Glomerular visceral epithelial cell (primary cell): ENCODE measurements around the gene NAP1L4.

Experiments
- DNase-seq: peaks from one replicate; pipeline ENCODE4 v3.0.0-alpha.2; 2016; ENCODE audit errors: extremely low spot score

Gene NAP1L4

GRCh38 chr11:2923446-2924375 is 68.4 kb downstream of the NAP1L4 start:
- no peak for DNase-seq

GRCh38 chr11:2922655-2923054 is 69.5 kb downstream of the NAP1L4 start:
- DNase-seq, result no peak

DNA sequence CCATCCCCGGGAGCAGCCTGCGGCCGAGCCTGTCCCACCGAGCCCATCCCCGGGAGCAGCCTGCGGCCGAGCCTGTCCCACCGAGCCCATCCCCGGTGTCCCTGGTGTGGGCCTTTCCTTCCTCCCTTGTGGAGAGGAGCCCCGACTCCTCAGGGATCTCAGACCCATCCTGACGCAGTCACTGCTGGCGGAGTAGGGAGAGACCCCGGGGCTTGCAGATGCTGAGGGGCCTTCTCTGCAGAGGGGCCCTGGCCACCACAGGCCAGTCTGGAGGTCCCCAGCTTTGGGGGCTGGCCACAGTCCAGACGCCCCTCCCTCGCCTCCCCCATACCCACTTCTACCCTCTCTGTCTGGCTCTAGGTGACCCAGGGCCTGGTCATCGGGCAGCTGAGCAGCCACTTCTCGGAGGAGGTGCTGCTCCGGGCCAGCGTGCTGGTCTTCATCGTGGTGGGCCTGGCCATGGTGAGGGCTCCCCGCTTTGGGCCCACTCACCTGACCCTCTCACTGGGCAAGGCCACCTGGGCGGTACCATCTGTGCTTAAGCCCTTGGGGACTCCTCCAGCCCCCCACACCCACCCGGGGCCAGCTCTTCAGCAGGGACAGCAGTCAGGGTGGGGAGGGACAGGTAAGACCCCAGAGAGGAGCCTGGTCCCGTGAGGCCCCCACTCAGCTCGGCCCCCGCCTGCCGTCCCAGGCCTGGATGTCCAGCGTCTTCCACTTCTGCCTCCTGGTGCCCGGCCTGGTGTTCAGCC is 70.2 kb downstream of the NAP1L4 start:
- DNase-seq, result no peak

DNA sequence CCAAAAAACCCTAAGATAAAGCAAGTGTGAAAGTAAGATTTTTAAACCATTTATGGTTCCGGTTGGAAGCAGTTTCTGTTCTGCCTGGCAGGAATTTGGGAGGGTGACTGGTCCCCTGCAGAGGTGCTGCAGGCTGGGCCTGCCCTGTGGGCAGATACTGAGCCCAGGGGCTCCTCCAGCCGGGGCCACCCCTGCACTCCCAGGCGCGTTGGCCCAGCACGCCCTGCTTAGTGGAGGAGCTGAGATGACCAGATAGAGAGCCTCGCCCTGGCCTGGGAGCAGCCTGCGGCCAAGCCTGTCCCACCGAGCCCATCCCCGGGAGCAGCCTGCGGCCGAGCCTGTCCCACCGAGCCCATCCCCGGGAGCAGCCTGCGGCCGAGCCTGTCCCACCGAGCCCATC is 70.9 kb downstream of the NAP1L4 start:
- DNase-seq, result no peak

GRCh38 chr11:2920343-2920742 is 71.8 kb downstream of the NAP1L4 start:
- no peak for DNase-seq

DNA sequence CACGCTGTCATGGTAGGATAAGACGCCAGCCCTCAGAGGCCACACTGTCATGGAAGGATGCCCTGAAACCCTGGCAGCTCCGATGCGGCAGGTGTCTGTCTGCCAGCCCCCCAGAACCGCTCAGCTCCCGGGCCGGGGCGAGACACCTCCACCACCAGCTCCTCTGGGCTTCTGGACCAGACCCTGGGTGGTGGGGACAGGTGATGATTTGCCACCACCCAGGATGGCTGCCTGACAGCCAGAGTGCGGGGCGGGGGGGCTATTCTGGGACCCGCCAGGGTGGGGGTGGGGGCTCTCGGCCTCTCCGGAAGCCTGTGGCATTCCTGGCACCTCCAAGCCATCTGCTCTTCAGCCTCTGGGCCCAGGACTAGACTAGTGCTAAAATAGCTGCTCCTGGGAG is 72.3 kb downstream of the NAP1L4 start:
- DNase-seq, result no peak

DNA sequence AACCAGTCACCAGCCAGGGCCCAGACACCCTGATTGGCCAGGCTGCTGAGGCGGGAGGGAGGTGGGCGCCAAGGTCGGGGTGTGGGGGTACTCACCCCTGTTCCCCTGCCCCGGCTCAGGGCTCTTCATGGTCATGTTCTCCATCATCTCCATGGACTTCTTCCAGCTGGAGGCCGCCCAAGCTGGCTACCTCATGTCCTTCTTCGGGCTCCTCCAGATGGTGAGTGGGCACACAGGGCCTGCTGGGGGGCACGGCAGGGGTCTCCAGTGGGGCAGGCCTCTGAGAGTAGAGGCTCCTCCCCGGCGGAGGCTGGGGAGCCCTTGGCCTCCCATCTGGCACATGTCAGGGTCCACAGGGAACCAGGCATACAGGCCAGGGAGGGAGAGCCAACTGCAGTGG is 72.9 kb downstream of the NAP1L4 start:
- no peak for DNase-seq

DNA sequence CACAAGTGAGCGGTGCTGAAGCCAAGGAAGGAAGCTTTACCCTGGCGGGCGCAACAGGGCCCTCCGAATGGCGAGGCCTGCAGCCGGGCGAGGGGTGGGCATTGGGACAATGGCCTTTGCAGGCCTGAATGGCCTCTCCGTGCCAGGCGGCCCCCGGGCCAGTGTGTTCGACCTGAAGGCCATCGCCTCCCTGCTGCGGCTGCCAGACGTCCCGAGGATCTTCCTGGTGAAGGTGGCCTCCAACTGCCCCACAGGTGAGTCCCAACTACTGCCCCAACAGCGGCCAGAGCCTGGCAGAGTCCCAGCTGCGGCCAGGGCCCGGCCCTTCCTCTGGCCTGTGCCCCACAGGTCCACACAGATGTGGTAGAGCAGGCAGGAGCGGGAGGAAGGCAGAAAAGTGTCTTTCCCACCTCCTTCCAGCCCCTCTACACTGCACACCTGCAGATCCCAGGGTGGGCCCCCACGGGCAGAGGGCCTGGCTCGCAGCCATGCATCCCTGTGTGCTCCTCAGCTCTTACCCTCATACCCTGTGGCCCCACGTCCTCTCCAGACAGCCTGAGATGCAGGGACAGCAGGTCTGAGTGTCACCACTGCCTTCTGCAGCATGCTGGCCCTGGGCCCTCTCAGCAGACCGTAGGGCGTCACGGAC is 74.2 kb downstream of the NAP1L4 start:
- DNase-seq, result no peak

GRCh38 chr11:2916892-2917645 is 75.1 kb downstream of the NAP1L4 start:
- no peak for DNase-seq

GRCh38 chr11:2916114-2916891 is 75.8 kb downstream of the NAP1L4 start:
- no peak for DNase-seq

DNA sequence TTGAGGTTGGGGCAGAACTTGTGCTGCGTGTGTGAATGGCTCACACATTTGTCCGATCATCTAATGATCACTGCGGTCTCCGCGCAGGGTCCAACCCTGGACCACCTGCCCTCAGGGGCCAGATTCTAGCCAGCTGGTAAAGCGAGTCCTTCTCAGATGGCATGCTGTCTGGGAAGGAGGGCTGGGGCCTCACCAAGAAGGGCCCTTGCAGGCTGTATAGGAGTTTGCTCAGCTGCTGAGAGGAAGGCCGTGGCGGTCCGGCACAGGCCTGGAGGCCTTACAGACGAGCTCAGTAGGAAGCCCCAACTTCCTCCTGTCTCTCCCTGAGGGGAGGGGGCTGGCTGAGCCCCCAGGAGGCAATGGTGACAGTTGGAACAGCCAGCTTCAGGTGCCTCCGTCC is 76.7 kb downstream of the NAP1L4 start:
- no peak for DNase-seq

DNA sequence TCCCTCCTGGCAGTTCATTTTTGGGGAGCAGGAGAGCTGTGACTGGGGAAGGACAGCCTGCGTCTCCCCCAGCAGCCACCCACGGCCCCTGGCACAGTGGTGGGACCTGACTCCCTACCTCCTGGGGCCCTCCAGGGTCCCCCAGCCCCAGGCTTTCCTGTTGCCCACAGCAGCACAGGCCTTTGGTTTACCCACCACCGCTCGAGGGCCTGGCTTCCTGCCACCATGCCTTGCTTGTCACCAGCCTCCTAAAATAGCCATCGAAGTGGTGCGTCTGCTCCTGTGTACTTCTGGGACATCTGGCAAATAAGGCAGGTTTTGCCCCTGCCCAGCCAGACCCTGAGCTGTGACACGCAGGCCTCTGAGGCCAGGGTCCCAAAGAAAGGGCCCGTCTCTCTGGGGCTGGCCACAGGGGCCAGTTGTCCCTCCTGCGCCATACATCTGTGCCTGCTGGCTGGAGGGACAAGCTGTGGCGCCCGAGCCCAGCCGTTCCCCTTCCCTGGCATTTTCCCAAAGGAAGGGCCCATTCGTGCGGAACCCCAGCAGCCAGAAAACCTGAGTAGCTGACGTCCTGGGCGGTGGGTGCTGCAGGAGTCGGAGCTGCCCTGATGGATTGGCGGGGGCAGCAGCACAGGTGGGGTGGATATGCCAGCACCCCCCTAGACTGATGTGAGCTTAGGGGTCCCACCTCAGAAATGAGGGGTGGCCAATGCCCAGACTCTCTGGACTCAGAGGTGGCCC is 77.5 kb downstream of the NAP1L4 start:
- DNase-seq, result no peak

GRCh38 chr11:2913776-2914175 is 78.4 kb downstream of the NAP1L4 start:
- DNase-seq, result no peak

GRCh38 chr11:2913019-2913431 is 79.1 kb downstream of the NAP1L4 start:
- DNase-seq, result peak; percentile 36

DNA sequence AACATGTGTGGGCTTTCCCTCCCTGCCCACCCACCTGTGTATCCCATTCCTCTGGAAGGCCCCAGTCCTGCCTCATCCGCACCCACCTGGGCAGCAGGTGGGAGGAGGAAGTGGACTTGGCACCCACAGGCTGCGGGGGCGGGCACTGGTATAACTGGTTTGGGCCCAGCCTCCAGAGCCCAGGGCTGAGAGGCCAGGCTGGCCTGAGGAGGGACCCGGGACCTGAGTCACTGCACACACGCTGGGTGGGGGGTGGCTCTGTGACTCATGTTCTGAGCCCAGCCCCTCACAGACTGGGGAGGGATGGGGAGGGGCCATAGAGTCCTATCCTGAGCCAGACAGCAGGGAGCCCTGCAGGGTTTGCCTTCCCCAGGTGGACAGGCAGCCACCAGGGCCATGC is 79.6 kb downstream of the NAP1L4 start:
- peak; percentile 88 for DNase-seq

DNA sequence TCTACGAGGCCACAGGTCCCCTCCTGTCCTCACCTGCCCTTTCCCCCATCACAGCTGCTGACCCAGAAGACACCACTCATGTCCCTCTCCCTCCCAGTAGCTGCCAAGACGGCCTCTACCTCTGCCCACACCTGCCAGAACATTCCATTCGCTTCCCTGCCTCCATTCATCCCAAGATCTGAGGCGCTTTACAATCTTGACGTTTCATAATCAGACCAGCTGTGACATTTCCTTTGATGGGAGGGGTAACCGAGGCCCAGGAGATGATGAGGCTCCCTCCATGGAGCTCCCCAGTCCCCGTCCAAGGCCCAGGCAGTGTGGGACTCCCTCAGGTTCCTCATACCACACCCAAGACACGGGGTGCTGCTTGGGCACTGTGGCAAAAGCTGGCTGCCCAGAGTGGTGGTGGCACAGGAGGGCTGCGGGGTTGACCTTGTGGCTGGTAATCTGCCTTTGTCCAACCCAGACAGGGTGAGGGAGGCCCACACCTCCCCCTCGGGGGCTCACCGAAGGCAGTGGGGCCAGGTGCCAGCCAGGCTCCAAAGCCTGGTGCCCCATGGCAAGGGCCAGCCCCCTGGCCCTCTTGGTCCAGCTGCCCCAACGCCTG is 80.2 kb downstream of the NAP1L4 start:
- DNase-seq, result no peak

DNA sequence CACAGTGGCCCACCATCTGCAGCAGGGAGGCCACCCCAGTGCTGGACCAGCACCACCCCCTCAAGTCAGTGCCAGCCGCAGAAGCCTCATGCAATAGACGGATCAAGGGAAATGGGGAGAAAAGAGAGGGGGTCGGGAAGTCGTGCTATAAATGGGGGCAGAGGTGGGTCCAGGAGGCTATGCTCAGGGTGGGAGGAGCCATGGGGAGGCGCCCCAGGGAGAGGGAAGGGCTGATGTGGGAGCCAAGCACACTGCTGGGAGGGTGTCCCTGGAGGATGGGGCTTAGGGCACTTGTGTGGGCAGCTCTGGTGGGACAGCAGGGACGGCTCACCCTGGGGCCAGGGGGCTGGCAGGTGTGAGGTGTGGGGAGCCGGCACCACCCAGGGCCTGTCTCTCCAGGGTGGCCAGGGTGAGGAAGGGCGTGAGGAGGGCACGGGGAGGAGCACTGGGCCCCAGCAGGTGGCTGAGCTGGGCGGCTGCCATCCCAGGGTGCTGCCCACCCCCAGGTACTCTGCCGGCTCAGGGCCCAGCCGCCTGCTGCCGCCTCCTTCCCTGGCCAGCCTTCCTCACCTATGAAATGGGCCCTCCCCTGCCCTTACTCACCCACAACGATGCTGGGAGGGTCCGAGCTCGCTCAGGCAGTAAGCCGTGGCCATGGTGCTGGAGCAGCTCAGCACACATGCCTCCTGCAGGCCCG is 80.9 kb downstream of the NAP1L4 start:
- DNase-seq, result no peak

GRCh38 chr11:2910401-2910955 is 81.7 kb downstream of the NAP1L4 start:
- no peak for DNase-seq
